Lower leg skin (tissue), 3 donors: ENCODE results near the gene XIRP2.

Experiments
- POLR2A ChIP-seq, 2 donors: fragments of 450-650 bp; IDR thresholded peaks; one replicate each; pipeline ENCODE4 v1.6.1; 2016 to 2017; ENCODE audit warnings: antibody characterized with exemption in 2 of 2, mild to moderate bottlenecking in 1 of 2, moderate library complexity in 1 of 2
- TF ChIP-seq, protein P1 (sequence below), 3 donors: fragments of 450-650 bp; IDR thresholded peaks; one replicate each; pipeline ENCODE4 v1.5.1; 2016; ENCODE audit warnings: antibody characterized with exemption in 3 of 3, mild to moderate bottlenecking in 3 of 3, moderate library complexity in 2 of 3

DNA sequence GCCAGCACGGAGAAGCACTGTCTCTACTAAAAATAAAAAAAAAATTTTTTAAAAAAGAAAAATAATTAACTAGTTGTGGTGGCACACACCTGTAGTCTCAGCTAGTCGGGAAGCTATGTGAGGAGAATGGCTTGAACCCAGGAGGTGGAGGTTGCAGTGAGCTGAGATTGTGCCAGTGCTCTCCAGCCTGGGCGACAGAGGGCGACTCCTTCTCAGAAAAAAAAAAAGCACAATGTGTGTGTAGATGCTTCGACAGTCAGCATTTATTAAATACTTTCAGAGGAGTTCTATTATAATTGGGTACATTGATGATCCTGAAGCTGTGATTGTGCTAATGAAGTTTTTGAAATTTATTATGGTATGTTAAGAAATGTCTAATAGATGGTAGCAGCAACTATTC, 46.5 kb downstream of the XIRP2 start:
- TF ChIP-seq POLR2A (IDR thresholded peaks at IDR 0.05), result no peak
- TF ChIP-seq, protein P1, sequence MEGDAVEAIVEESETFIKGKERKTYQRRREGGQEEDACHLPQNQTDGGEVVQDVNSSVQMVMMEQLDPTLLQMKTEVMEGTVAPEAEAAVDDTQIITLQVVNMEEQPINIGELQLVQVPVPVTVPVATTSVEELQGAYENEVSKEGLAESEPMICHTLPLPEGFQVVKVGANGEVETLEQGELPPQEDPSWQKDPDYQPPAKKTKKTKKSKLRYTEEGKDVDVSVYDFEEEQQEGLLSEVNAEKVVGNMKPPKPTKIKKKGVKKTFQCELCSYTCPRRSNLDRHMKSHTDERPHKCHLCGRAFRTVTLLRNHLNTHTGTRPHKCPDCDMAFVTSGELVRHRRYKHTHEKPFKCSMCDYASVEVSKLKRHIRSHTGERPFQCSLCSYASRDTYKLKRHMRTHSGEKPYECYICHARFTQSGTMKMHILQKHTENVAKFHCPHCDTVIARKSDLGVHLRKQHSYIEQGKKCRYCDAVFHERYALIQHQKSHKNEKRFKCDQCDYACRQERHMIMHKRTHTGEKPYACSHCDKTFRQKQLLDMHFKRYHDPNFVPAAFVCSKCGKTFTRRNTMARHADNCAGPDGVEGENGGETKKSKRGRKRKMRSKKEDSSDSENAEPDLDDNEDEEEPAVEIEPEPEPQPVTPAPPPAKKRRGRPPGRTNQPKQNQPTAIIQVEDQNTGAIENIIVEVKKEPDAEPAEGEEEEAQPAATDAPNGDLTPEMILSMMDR (IDR thresholded peaks at IDR 0.05), result no peak
